Endodermal cell (in vitro differentiated cells): ENCODE results near the gene BPNT1. TPM values are rescaled to one million over a fixed set of nuclear protein-coding genes. Genes with fewer than 3 reads are reported as not detected.

Experiments used
- DNase-seq: peaks from one replicate; pipeline ENCODE4 v3.0.0-alpha.2; 2017
- H3K27ac ChIP-seq: 2 replicates; pipeline ENCODE4 v1.5.1; 2013; ENCODE audit warnings: mild to moderate bottlenecking, low read depth, low read length, moderate library complexity
- H3K27me3 ChIP-seq: 2 replicates; pipeline ENCODE4 v1.6.1; 2013; ENCODE audit warnings: mild to moderate bottlenecking, low read length, moderate library complexity; ENCODE audit not compliant: insufficient read depth, control insufficient read depth, poor library complexity, severe bottlenecking
- H3K36me3 ChIP-seq: 2 replicates; pipeline ENCODE4 v1.7.0; 2013; ENCODE audit warnings: mild to moderate bottlenecking, low read length, moderate library complexity; ENCODE audit not compliant: control insufficient read depth, insufficient read depth
- H3K4me1 ChIP-seq: one replicate; pipeline ENCODE4 v1.7.0; 2013; ENCODE audit warnings: low read length; ENCODE audit not compliant: control insufficient read depth, insufficient read depth
- H3K4me3 ChIP-seq: 2 replicates; pipeline ENCODE4 v1.5.1; 2013; ENCODE audit warnings: mild to moderate bottlenecking, low read length, moderate library complexity
- H3K9ac ChIP-seq: 2 replicates; pipeline ENCODE4 v1.6.1; 2013; ENCODE audit warnings: mild to moderate bottlenecking, low read length, moderate library complexity; ENCODE audit not compliant: poor library complexity, severe bottlenecking; ENCODE audit errors: extremely low read depth
- H3K9me3 ChIP-seq: 2 replicates; pipeline ENCODE4 v1.6.1; 2013; ENCODE audit warnings: mild to moderate bottlenecking, low read length, moderate library complexity; ENCODE audit not compliant: control insufficient read depth
- H3K27ac Mint-ChIP-seq: 2 replicates; pipeline ENCODE4 v1.8.0; 2020; ENCODE audit warnings: mixed read lengths
- H3K27me3 Mint-ChIP-seq: 2 replicates; pipeline ENCODE4 v1.8.0; 2021; ENCODE audit warnings: mild to moderate bottlenecking, mixed read lengths; ENCODE audit not compliant: insufficient read depth
- H3K36me3 Mint-ChIP-seq: 2 replicates; pipeline ENCODE4 v1.8.0; 2020; ENCODE audit warnings: low read depth, mixed read lengths
- H3K4me1 Mint-ChIP-seq: 2 replicates; pipeline ENCODE4 v1.8.0; 2020; ENCODE audit warnings: mixed read lengths
- H3K4me3 Mint-ChIP-seq: 2 replicates; pipeline ENCODE4 v1.8.0; 2020; ENCODE audit warnings: mild to moderate bottlenecking, moderate library complexity, mixed read lengths
- H3K9me3 Mint-ChIP-seq: 2 replicates; pipeline ENCODE4 v1.8.0; 2020; ENCODE audit warnings: mild to moderate bottlenecking, mixed read lengths
- WGBS, 2 experiments: methylation state at CpG; one replicate each; pipeline versions ENCODE4 v1.1.5 to v1.1.7; 2013; ENCODE audit warnings: missing lambda C conversion rate in 2 of 2, mixed read lengths in 1 of 2; ENCODE audit not compliant: insufficient coverage in 1 of 2, insufficient read length in 1 of 2; 5-methylcytosine and 5-hydroxymethylcytosine counted together
- total RNA-seq, 2 donors: library from RNA; stranded (reverse); fragmentation: NEBNext Ultra II Directional in 1 of 2; extraction: Animal tissue kit (Norgen Biotek cat#: 25700) in 1 of 2; gene quantifications; 2 replicates in 1 of 2; 3 replicates in 1 of 2; pipeline ENCODE4 v1.2.1, GENCODE V29; 2021
- TF ChIP-seq, protein P1 (sequence below): fragments of 200-600 bp; sonication (generic); conservative IDR thresholded peaks from 2 replicates; pipeline ENCODE4 v1.5.0; 2021; ENCODE audit warnings: antibody characterized with exemption, mild to moderate bottlenecking

The BPNT1 gene
- total RNA-seq, 2 donors from 2014 or later, result 13.1 to 15.6 TPM

GRCh38 chr1:220099826-220100225, 10.2 kb upstream of the BPNT1 start:
- no peak overlapping the region for H3K9ac ChIP-seq
- Mint-ChIP-seq H3K4me1 (no peaks in the 10 kb centered on the region), H3K27ac (no peak overlapping the region), H3K36me3 (peaks cover 51% of the 10 kb centered on the region), H3K9me3 (no peaks in the 10 kb centered on the region), H3K27me3 (no peaks in the 10 kb centered on the region), H3K4me3 (no peak overlapping the region)
- no peaks in the 10 kb centered on the region for H3K9me3 ChIP-seq
- TF ChIP-seq, protein P1, sequence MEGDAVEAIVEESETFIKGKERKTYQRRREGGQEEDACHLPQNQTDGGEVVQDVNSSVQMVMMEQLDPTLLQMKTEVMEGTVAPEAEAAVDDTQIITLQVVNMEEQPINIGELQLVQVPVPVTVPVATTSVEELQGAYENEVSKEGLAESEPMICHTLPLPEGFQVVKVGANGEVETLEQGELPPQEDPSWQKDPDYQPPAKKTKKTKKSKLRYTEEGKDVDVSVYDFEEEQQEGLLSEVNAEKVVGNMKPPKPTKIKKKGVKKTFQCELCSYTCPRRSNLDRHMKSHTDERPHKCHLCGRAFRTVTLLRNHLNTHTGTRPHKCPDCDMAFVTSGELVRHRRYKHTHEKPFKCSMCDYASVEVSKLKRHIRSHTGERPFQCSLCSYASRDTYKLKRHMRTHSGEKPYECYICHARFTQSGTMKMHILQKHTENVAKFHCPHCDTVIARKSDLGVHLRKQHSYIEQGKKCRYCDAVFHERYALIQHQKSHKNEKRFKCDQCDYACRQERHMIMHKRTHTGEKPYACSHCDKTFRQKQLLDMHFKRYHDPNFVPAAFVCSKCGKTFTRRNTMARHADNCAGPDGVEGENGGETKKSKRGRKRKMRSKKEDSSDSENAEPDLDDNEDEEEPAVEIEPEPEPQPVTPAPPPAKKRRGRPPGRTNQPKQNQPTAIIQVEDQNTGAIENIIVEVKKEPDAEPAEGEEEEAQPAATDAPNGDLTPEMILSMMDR, result no peak
- H3K4me3 ChIP-seq, result no peak overlapping the region
- DNase-seq, result no peak
- no peaks in the 10 kb centered on the region for H3K4me1 ChIP-seq
- H3K36me3 ChIP-seq, result peaks cover 67% of the 10 kb centered on the region
- H3K27me3 ChIP-seq, result no peaks in the 10 kb centered on the region
- H3K27ac ChIP-seq, result no peak overlapping the region

GRCh38 chr1:220094016-220094911, 4.7 kb upstream of the BPNT1 start, which contains the start of gene IARS2:
Gene IARS2 (plus strand): TSS chr1:220094132. CDS start chr1:220094217, 85 bp downstream.
- no peaks in the 10 kb centered on the region for H3K9me3 Mint-ChIP-seq
- no peaks in the 10 kb centered on the region for H3K4me1 Mint-ChIP-seq
- Histone ChIP-seq H3K27ac (no peak within 1 kb of the TSS), H3K4me3 (peak within 1 kb of the TSS; percentile 88), H3K27me3 (no peaks in the 10 kb centered on the region), H3K4me1 (no peaks in the 10 kb centered on the region), H3K9me3 (no peaks in the 10 kb centered on the region), H3K9ac (peak within 1 kb of the TSS; percentile 18), H3K36me3 (peaks cover 20% of the 10 kb centered on the region)
- 3 to 5% methylated on average over 36 to 73 of the region's 73 CpGs for WGBS, 2 experiments
- no peak within 1 kb of the TSS for H3K27ac Mint-ChIP-seq
- TF ChIP-seq, protein P1, result no peak
- DNase-seq, result peak; percentile 95
- H3K36me3 Mint-ChIP-seq, result peaks cover 23% of the 10 kb centered on the region
- H3K4me3 Mint-ChIP-seq, result peak within 1 kb of the TSS; percentile 72
- no peaks in the 10 kb centered on the region for H3K27me3 Mint-ChIP-seq

- Histone ChIP-seq H3K9me3 (no peaks in the 10 kb centered on the region), H3K4me3 (peak overlapping the region; percentile 88), H3K4me1 (no peaks in the 10 kb centered on the region), H3K27ac (no peak overlapping the region), H3K27me3 (no peaks in the 10 kb centered on the region), H3K36me3 (peaks cover 16% of the 10 kb centered on the region), H3K9ac (no peak overlapping the region)
- Mint-ChIP-seq H3K27me3 (no peaks in the 10 kb centered on the region), H3K36me3 (peaks cover 22% of the 10 kb centered on the region), H3K9me3 (no peaks in the 10 kb centered on the region), H3K27ac (no peak overlapping the region), H3K4me3 (peak overlapping the region; percentile 72), H3K4me1 (no peaks in the 10 kb centered on the region)
- DNase-seq, result no peak
- TF ChIP-seq, protein P1, result no peak
- 43 to 75% methylated on average over 2 to 12 of the region's 12 CpGs for WGBS, 2 experiments
Observed at GRCh38 chr1:220093361-220094015, 3.9 kb upstream of the BPNT1 start.
